Measurements from ENCODE around the gene SCAMP2.

The SCAMP2 gene

DNA sequence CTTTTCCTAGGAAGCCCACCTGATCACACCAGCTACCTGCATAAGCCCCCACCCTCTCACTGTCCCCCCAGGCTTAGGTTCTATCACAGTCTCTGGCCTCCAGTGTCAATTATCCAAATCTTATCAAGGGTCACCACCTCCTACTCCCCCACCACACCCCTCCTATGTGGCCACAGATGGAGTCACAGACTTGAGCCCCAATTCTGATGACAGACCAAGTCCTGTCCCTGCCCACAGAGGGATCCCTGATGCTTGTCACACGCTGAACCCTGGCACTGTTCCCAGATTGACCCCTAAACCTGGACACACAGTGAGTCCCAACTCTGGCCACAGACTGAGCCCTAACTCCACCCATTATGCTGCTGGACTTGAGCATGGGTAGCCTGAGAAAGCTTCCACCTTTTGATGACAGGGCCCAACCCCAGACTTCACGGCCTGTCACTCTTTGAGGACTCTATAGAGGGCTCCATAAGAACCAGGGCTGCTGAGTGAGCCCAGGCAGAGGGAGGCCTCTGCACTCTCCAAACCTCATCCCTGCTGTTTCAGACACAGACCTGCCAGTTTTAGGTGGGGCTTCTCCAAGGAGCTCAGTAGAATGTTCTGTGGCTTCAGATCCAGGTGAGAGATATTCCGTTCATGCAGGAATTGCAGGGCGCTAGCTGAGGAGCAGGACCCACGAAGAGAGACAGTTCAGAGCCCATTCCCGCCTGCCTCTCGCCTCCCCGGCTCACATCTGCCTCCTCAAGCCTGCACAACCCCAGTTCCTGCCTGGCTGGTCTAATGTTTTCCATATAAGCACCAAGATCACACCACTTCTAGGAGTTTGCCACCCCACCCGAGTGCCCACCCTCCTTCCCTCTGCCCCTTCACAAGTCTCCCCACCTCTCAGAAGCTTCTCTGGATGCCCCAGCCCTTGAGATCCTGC is 32.1 kb downstream of the SCAMP2 start:
- TF ChIP-seq GATA3 (IDR thresholded peaks at IDR 0.05; ENCODE audit: low read depth, low read length), result no peak
- no peak for TF ChIP-seq GATA2 (IDR thresholded peaks at IDR 0.05; ENCODE audit: low read depth, low read length)

DNA sequence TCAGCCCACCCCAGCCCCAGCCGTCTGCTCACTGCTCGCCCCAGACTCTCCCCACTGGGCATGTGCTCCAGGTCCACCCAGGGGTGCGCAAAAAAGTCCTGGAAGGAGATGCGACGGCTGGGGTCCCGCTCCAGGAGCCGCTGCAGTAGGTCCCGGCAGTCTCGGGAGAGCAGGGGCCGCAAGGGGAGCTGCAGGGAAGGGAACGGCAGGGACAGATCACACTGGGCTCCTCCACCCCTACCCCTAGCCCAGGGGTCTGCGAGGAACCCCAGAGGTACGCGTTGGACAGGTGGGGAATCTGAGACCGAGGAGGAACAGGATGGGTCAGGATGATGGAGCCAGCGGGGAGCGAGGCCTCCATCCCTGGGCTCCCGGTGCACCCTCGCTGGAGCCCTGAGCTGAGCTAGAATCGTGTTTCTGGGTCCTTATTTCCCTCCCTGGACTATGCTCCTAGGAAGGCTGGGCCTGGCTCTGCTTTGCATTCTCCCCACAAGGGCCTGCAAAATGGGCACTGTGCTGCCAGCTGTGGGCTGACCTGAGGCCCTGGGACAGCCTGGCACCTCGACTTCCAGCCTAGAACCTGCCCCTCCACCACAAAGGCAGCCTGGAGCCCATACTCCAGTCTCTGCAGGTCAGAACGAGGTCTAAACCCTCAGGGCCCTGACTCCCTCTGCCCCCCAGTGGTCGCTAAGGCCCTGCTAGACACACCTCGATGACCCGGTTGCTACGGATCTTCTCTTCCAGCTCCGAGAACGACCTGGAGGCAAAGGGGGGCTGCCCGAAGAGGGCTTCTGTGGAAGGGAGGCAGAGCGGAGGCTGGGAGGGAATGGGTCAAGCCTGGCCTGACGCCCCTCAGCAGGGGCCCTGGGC is 33.4 kb downstream of the SCAMP2 start:
- TF ChIP-seq GATA3 (IDR thresholded peaks at IDR 0.05; ENCODE audit: low read depth, low read length) (no peak), GATA2 (IDR thresholded peaks at IDR 0.05; ENCODE audit: low read depth, low read length) (no peak)

DNA sequence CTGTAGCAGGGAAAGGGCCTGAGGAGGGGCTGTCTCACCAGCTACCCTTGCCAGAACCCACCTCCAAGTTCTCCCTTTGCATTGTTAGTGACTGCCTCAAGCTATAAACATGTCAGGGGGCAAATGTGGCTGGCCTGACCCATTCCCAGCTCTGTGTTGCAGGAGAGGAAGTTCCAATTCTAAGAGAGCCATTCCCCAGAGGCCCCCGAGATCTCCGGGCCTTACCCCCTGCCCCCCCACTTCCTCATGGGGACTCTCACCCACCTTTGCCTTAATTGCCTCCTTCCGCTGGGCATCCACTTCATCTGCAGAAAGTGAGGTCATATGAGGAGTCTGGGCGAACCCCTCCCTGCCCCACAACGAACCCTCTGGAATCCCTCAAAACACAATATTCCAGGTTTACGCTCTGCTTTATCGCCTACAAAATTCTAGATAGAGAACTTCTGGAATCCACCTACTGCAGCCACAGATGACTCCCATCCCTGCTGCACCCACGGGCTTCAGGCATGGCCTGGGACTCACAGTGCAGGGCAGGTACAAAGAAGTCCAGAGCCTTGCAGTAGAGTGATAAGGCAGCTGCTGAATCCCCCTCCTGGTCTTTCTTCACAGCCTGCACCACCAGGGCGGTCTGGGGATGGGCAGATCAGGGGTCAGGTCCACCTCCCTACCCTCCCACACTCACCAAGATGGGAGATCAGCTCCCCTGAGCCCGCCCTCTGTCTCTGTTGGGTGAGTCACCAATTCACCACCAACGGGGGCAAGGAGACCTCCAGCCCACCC is 34.2 kb downstream of the SCAMP2 start:
- TF ChIP-seq GATA3 (IDR thresholded peaks at IDR 0.05; ENCODE audit: low read depth, low read length) (no peak), GATA2 (IDR thresholded peaks at IDR 0.05; ENCODE audit: low read depth, low read length) (no peak)

DNA sequence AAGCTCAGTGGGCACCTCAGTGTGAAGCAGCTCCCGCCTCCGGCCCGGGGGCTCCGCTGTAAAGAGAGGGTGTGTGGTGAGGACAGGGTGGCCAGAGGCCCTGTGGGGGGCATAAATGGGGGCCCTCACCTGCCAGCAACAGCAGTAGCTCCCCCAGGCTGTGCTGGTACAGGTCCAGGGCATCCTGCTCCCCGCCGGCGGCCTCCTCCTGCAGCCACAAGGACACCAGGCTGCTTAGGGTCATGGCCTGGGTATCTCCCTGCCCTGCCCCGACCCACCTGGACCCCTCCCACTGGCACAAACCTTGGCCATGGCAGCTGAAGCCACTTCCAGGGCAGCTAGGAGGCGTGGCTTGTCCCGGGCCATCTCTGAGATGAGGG is 35.0 kb downstream of the SCAMP2 start:
- TF ChIP-seq GATA2 (IDR thresholded peaks at IDR 0.05; ENCODE audit: low read depth, low read length) (no peak), GATA3 (IDR thresholded peaks at IDR 0.05; ENCODE audit: low read depth, low read length) (no peak)

DNA sequence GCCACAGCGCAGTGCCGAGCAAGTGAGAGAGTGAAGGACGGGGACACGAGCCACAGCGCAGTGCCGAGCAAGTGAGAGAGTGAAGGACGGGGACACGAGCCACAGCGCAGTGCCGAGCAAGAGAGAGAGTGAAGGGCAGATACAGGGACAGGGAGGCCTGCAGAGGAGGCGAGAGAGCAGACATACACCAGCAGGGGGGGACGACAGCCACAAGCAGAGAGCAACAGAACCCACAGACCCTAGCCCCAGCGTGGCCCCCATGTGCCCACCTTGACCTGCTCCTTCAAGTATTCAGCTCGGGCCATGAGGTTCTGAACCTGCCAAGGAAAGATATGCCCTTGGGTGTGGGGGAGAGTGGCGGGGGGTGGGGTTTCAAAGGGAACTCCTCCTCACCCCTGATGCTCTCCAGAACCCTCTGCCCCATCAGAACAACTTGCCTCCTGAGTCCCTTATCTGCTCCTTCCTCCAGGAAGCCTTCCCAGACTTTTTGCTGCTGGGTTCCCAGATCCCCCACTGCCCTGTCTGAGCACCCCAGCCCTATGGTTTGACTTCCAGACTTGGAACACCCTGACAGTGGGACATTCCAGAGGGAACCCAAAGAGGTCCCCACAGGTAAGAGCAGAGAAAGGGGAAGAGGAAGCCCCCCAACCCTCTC is 35.6 kb downstream of the SCAMP2 start:
- TF ChIP-seq GATA3 (IDR thresholded peaks at IDR 0.05; ENCODE audit: low read depth, low read length) (no peak), GATA2 (IDR thresholded peaks at IDR 0.05; ENCODE audit: low read depth, low read length) (no peak)

DNA sequence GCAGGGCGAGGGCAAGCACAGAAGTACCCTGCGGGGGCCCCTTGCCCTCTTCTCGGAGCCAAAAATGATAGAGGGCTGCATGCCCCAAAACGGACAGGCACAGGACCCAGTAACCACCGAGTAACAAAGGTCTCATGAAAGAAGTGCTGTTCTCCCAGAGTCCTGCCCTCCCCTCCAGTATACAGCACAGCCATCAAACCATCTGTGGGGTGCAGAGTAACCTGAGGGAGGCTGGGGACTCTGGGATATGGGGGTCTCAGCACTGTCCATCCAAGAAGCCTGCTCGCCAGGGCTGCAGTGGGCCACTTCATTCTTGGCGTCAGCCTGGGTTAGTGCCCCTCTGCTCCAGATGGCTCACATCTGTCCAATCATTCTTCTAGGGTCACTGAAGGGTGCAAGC is 36.3 kb downstream of the SCAMP2 start:
- no peak for TF ChIP-seq GATA2 (IDR thresholded peaks at IDR 0.05; ENCODE audit: low read depth, low read length)
- no peak for TF ChIP-seq GATA3 (IDR thresholded peaks at IDR 0.05; ENCODE audit: low read depth, low read length)

DNA sequence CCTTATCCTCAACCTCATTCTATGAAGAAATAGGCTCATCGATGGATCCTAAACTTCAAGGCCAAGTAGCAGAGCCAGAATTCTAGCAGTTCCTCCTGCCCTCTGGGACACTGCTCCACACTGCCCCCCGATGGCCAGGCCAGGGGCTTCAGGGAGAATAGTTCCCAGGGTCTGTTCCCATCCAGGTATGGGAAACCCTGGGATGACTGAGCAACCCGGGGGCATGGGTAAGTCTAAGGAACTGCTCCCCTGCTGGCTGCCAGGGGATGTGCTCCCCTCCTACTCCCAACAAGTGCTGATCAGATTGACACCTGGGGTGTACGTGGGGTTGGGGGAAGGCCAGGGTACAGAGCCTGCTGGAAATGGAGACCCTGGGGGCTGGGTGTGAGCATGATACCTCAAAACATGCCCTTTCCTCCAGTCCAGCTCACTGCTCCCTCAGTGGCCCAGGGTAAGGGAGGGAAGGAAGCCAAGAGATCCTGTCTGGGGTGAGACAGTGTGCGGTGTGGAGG is 37.8 kb downstream of the SCAMP2 start:
- TF ChIP-seq GATA3 (IDR thresholded peaks at IDR 0.05; ENCODE audit: low read depth, low read length) (no peak), GATA2 (IDR thresholded peaks at IDR 0.05; ENCODE audit: low read depth, low read length) (no peak)

DNA sequence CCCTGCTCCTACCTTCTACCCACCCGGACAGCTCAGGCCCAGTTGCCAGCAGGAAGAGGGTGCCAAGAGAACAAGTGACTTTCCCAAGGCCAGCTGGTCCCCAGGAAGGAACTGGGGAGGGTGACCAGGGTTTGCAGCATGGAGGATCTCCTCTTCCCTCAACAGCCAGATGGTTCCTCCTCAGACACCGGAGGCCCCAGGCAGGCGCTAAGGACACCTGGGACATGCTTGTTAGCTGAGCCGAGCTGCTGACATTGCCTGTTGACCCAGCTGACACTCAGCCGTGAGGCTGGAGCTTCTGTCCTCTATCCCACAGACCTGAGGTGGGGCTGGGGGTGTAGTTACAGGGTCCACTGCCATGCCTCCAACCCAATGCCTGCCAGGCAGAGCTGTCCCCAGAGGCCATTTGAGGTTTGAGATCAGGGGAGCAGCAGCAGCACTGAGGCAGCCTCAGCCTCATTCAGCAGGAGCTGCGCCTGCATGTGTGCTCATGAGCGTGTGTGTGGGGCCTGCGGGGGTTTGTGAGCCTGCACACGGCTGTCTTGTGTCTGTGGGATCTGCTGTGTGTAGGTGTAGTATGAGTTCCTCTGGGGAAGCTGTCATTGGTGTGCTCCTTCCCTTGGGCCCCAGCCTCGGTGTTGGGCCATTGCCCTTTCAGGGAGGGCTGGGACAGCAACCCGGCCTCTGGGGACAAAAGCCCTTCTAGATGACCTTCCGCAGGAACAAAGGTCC is 39.6 kb downstream of the SCAMP2 start:
- TF ChIP-seq GATA2 (IDR thresholded peaks at IDR 0.05; ENCODE audit: low read depth, low read length) (no peak), GATA3 (IDR thresholded peaks at IDR 0.05; ENCODE audit: low read depth, low read length) (no peak)

DNA sequence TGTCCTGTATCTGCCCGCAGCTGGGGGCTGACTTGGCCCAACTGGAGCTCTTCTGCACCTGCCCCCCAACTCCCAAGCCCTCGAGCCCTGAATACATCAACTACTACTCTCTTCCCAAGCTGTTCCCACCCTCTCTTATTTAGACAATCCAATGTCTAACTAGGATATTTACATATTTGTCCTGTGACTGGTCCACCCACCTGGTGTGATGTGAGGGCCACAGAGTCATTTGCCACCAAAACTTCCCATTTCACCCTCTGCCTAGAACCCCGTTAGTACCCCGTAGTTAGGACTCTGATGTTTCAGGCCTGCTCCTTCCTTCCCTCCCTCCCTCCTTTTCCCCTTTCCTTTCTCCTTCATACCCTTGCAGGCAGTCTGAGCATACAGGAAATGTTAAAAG is 40.3 kb downstream of the SCAMP2 start:
- TF ChIP-seq GATA2 (IDR thresholded peaks at IDR 0.05; ENCODE audit: low read depth, low read length) (no peak), GATA3 (IDR thresholded peaks at IDR 0.05; ENCODE audit: low read depth, low read length) (no peak)

DNA sequence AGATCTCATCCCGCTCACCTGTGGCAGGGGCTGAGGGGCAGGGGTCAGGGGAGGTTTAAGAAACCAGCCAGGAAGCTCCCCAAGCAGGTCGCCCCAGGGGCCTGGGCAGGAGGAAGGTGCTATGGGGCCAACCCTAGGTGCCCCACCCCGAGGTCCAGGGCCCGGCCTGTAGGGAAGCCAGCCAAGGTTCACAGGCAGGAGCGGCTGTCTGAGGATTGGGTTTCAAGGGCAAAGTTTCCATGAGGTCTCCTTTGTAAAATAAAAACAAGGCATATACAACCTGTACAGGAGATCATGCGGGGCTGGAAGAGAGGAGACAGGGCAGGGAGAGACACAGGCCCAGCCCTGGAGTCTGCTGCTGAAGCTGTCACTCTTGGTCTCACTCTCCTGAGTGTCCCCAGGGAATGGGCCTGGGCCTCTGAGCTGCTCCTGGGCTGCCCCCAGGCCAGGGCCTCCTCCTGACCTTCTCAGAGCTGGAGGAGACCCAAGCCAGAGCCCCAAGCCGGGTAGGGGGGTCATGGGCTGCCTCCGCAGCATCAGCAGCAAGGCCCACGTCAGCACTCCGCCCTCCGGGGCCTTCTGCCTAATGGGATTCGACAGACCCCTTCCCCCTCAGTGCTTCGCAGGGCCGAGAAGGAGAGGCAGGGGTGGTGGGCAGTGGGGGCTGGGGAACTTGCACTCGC is 41.2 kb downstream of the SCAMP2 start:
- TF ChIP-seq GATA3 (IDR thresholded peaks at IDR 0.05; ENCODE audit: low read depth, low read length) (no peak), GATA2 (IDR thresholded peaks at IDR 0.05; ENCODE audit: low read depth, low read length) (no peak)

DNA sequence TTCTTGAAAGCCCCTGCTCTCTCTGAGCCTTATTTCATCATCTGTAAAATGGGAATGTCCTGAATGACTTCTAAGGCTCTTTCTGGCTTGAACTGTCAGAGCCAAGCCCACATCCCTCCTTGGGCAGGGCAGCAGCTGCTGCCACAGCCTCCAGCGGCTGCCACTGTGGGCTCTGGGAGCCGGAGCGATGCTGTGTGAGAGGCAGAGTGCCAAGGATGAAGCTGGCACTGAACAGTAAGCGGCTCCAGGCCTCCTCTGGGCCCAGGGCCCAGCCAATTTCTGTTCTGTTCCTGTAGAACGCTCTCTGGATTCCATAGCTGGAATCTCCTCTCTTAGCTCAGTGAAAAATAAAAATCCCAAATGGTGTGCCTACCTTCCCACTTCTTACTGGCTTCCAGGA is 42.3 kb downstream of the SCAMP2 start:
- no peak for TF ChIP-seq GATA3 (IDR thresholded peaks at IDR 0.05; ENCODE audit: low read depth, low read length)
- no peak for TF ChIP-seq GATA2 (IDR thresholded peaks at IDR 0.05; ENCODE audit: low read depth, low read length)

DNA sequence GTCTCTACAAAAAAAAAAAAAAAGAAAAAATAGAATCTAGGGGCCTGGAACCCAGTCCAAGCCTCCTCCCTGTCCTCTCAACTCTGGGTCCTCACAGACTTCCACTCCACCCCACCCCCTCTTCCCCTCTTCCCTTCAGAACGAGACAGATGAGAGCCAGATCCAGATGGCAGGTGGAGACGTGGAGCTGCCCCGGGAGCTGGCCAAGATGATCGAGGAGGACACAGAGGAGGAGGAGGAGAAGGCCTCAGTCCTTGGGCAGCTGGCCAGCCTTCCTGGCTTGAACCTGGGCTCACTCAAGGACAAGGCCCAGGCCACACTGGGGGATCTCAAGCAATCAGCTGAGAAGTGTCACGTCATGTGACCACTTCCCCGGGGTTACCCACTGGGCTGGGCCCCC is 43.2 kb downstream of the SCAMP2 start:
- TF ChIP-seq GATA3 (IDR thresholded peaks at IDR 0.05; ENCODE audit: low read depth, low read length) (no peak), GATA2 (IDR thresholded peaks at IDR 0.05; ENCODE audit: low read depth, low read length) (no peak)
